K562 (cell line): ENCODE data around the gene ANKRD27. TPM values are rescaled to one million over a fixed set of nuclear protein-coding genes. Genes with fewer than 3 reads are reported as not detected.

Experiments used
- ADNP ChIP-seq: fragments of 200-800 bp; sonication (Bioruptor generic); IDR thresholded peaks from 2 replicates; pipeline ENCODE4 v1.6.1; 2016; ENCODE audit warnings: missing genetic modification characterization, missing compliant biosample characterization
- CREB1 ChIP-seq, 2 experiments: sonication (generic) in 1 of 2; formaldehyde crosslinking in 1 of 2; IDR thresholded peaks; 2 replicates each; pipeline versions ENCODE4 v1.6.1 to v1.8.0; 2012 to 2022; ENCODE audit warnings: inconsistent platforms in 1 of 2, mild to moderate bottlenecking in 1 of 2, missing genetic modification reagents in 1 of 2, moderate library complexity in 1 of 2
- HSF4 ChIP-seq: fragments of 250-450 bp; sonication (Bioruptor Pico); IDR thresholded peaks from 2 replicates; pipeline ENCODE4 v2.1.2; 2022; ENCODE audit warnings: mild to moderate bottlenecking, moderate library complexity, borderline replicate concordance
- KLF13 ChIP-seq: fragments of 450-650 bp; IDR thresholded peaks from 2 replicates; pipeline ENCODE4 v1.6.1; 2016; ENCODE audit warnings: missing genetic modification characterization, low read depth, mild to moderate bottlenecking, missing compliant biosample characterization, moderate library complexity, borderline replicate concordance
- NCOA6 ChIP-seq: fragments of 450-650 bp; IDR thresholded peaks from 2 replicates; pipeline ENCODE4 v1.6.1; 2017; ENCODE audit warnings: mild to moderate bottlenecking
- NFE2L1 ChIP-seq: fragments of 450-650 bp; IDR thresholded peaks from 2 replicates; pipeline ENCODE4 v1.6.1; 2016; ENCODE audit warnings: missing genetic modification characterization, low read depth, mild to moderate bottlenecking, missing compliant biosample characterization, moderate library complexity, borderline replicate concordance
- PHB ChIP-seq: fragments of 250-450 bp; sonication (Bioruptor Pico); IDR thresholded peaks from 2 replicates; pipeline ENCODE4 v1.5.0; 2021
- SMAD2 ChIP-seq: fragments of 150-350 bp; IDR thresholded peaks from 2 replicates; pipeline ENCODE4 v1.6.1; 2014; ENCODE audit warnings: low read depth, mild to moderate bottlenecking, low read length
- STAT5B ChIP-seq: fragments of 250-450 bp; sonication (Bioruptor Pico); IDR thresholded peaks from 2 replicates; pipeline ENCODE4 v1.8.0; 2021; ENCODE audit warnings: mild to moderate bottlenecking, inconsistent platforms
- TCF7 ChIP-seq: sonication (generic); IDR thresholded peaks from 2 replicates; pipeline ENCODE4 v1.6.1; 2016; ENCODE audit warnings: antibody characterized with exemption, borderline replicate concordance
- TGIF2 ChIP-seq: sonication (generic); formaldehyde crosslinking; IDR thresholded peaks from 2 replicates; pipeline ENCODE4 v1.8.1; 2022; ENCODE audit warnings: mild to moderate bottlenecking, missing genetic modification reagents, moderate library complexity
- ZKSCAN3 ChIP-seq: fragments of 250-450 bp; sonication (Bioruptor Pico); IDR thresholded peaks from 2 replicates; pipeline ENCODE4 v1.4.0; 2020
- polyA plus RNA-seq, 8 experiments: library from polyadenylated mRNA; depleted of rRNA in 4 of 8; stranded (reverse) in 5 of 8; unstranded in 3 of 8; fragments of >200 nt; fragmentation: Nextera tagmentation in 2 of 8; fragmentation: Illumina TruSeq in 1 of 8; extraction: Ambion mirVana in 2 of 8; extraction: Trizol in 1 of 8; gene quantifications; 2 replicates each; pipeline versions ENCODE4 v1.2.1 to v1.2.3, GENCODE V29; 2011 to 2014; ENCODE audit warnings: inconsistent platforms in 1 of 8, missing spikeins in 1 of 8
- total RNA-seq, 7 experiments: library from RNA; depleted of rRNA in 6 of 7; stranded (reverse); fragments of >200 nt in 6 of 7; fragmentation: Illumina TruSeq in 2 of 7; extraction: Trizol in 2 of 7; gene quantifications; 2 replicates each; pipeline versions ENCODE4 v1.2.1 to v1.2.3, GENCODE V29; 2011 to 2021; ENCODE audit warnings: low replicate concordance in 1 of 7
- TF ChIP-seq, protein P1 (sequence below): fragments of 250-450 bp; sonication (Bioruptor Pico); IDR thresholded peaks from 2 replicates; pipeline ENCODE4 v1.4.0; 2020
- TF ChIP-seq, protein P2 (sequence below): fragments of 250-450 bp; sonication (Bioruptor Pico); IDR thresholded peaks from 2 replicates; pipeline ENCODE4 v1.8.0; 2022; ENCODE audit warnings: inconsistent platforms, mild to moderate bottlenecking, moderate library complexity, borderline replicate concordance
- TF ChIP-seq, protein P3 (sequence below): fragments of 450-650 bp; IDR thresholded peaks from 2 replicates; pipeline ENCODE4 v1.6.1; 2014; ENCODE audit warnings: low read depth, mild to moderate bottlenecking, moderate library complexity, borderline replicate concordance
- TF ChIP-seq, protein P4 (sequence below): fragments of 150-350 bp; conservative IDR thresholded peaks from 2 replicates; pipeline ENCODE4 v1.6.1; 2014; ENCODE audit warnings: low read length

The ANKRD27 gene
- total and polyA plus RNA-seq, 9 of the 15 experiments (the other 6 are each of a cell fraction or from before 2014, with no cell fraction given), result 5.3 to 71.3 (median 54.2) TPM

DNA sequence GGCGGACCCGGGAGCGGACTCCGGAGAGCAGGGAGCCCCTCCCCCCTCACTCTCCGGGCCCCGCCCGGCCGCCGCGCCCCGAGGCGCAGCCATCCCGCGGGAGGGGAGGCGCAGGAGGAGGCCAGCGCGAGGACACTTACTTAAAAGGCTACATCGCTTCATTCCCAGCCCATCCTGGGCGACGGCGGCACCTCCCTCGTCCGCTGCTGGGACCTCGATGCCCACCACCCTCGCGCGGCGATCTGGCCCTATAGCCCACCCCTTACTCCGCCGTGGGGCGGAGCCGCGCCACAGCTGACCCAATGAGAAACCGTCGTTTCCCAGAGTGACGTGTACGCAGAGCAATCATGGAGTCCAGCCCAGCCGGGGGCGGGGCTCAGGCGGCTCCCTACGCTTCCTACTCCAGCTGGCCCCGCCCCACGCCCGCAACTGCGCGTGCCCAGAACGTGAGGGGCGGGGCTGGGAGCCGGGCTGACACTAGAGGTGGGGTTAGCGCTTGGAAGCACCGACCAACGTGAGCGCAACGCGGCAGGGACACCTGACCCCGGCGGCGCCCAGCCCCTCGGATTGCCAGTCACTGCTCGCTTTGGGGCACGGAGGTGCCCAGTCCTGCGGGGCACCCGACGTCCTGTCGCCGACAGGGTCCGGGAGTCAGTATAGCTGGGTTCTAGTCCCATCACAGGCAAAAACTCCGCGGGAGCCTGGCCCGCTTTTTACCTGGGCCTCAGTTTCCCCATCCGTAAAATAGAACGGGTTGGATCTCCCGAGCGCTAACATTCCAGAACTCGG is at the start of gene ANKRD27 (continued):
- TF ChIP-seq, protein P1, sequence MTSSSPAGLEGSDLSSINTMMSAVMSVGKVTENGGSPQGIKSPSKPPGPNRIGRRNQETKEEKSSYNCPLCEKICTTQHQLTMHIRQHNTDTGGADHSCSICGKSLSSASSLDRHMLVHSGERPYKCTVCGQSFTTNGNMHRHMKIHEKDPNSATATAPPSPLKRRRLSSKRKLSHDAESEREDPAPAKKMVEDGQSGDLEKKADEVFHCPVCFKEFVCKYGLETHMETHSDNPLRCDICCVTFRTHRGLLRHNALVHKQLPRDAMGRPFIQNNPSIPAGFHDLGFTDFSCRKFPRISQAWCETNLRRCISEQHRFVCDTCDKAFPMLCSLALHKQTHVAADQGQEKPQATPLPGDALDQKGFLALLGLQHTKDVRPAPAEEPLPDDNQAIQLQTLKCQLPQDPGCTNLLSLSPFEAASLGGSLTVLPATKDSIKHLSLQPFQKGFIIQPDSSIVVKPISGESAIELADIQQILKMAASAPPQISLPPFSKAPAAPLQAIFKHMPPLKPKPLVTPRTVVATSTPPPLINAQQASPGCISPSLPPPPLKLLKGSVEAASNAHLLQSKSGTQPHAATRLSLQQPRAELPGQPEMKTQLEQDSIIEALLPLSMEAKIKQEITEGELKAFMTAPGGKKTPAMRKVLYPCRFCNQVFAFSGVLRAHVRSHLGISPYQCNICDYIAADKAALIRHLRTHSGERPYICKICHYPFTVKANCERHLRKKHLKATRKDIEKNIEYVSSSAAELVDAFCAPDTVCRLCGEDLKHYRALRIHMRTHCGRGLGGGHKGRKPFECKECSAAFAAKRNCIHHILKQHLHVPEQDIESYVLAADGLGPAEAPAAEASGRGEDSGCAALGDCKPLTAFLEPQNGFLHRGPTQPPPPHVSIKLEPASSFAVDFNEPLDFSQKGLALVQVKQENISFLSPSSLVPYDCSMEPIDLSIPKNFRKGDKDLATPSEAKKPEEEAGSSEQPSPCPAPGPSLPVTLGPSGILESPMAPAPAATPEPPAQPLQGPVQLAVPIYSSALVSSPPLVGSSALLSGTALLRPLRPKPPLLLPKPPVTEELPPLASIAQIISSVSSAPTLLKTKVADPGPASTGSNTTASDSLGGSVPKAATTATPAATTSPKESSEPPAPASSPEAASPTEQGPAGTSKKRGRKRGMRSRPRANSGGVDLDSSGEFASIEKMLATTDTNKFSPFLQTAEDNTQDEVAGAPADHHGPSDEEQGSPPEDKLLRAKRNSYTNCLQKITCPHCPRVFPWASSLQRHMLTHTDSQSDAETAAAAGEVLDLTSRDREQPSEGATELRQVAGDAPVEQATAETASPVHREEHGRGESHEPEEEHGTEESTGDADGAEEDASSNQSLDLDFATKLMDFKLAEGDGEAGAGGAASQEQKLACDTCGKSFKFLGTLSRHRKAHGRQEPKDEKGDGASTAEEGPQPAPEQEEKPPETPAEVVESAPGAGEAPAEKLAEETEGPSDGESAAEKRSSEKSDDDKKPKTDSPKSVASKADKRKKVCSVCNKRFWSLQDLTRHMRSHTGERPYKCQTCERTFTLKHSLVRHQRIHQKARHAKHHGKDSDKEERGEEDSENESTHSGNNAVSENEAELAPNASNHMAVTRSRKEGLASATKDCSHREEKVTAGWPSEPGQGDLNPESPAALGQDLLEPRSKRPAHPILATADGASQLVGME (CRISPR knock-in tag), result no peak
- TF ChIP-seq CREB1 (IDR thresholded peaks at IDR 0.05), result 0 out of 2 replicates have a peak, but pooled peaks have one; percentile 7
- TF ChIP-seq CREB1 (CRISPR knock-in tag; IDR thresholded peaks at IDR 0.05), result peak; percentile 71
- no peak for TF ChIP-seq TCF7
- no peak for TF ChIP-seq STAT5B (CRISPR knock-in tag)
- no peak for TF ChIP-seq HSF4 (CRISPR knock-in tag)
- TF ChIP-seq PHB (CRISPR knock-in tag), result no peak
- TF ChIP-seq, protein P2, sequence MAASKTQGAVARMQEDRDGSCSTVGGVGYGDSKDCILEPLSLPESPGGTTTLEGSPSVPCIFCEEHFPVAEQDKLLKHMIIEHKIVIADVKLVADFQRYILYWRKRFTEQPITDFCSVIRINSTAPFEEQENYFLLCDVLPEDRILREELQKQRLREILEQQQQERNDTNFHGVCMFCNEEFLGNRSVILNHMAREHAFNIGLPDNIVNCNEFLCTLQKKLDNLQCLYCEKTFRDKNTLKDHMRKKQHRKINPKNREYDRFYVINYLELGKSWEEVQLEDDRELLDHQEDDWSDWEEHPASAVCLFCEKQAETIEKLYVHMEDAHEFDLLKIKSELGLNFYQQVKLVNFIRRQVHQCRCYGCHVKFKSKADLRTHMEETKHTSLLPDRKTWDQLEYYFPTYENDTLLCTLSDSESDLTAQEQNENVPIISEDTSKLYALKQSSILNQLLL (CRISPR knock-in tag), result no peak
- no peak for TF ChIP-seq NCOA6
- no peak for TF ChIP-seq KLF13 (tag)
- TF ChIP-seq ZKSCAN3 (CRISPR knock-in tag), result no peak
- no peak for TF ChIP-seq SMAD2
- no peak for TF ChIP-seq TGIF2
- TF ChIP-seq ADNP, result no peak
- TF ChIP-seq, protein P3, sequence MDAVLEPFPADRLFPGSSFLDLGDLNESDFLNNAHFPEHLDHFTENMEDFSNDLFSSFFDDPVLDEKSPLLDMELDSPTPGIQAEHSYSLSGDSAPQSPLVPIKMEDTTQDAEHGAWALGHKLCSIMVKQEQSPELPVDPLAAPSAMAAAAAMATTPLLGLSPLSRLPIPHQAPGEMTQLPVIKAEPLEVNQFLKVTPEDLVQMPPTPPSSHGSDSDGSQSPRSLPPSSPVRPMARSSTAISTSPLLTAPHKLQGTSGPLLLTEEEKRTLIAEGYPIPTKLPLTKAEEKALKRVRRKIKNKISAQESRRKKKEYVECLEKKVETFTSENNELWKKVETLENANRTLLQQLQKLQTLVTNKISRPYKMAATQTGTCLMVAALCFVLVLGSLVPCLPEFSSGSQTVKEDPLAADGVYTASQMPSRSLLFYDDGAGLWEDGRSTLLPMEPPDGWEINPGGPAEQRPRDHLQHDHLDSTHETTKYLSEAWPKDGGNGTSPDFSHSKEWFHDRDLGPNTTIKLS, result no peak
- TF ChIP-seq, protein P4, sequence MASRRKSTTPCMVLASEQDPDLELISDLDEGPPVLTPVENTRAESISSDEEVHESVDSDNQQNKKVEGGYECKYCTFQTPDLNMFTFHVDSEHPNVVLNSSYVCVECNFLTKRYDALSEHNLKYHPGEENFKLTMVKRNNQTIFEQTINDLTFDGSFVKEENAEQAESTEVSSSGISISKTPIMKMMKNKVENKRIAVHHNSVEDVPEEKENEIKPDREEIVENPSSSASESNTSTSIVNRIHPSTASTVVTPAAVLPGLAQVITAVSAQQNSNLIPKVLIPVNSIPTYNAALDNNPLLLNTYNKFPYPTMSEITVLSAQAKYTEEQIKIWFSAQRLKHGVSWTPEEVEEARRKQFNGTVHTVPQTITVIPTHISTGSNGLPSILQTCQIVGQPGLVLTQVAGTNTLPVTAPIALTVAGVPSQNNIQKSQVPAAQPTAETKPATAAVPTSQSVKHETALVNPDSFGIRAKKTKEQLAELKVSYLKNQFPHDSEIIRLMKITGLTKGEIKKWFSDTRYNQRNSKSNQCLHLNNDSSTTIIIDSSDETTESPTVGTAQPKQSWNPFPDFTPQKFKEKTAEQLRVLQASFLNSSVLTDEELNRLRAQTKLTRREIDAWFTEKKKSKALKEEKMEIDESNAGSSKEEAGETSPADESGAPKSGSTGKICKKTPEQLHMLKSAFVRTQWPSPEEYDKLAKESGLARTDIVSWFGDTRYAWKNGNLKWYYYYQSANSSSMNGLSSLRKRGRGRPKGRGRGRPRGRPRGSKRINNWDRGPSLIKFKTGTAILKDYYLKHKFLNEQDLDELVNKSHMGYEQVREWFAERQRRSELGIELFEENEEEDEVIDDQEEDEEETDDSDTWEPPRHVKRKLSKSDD, result no peak
- no peak for TF ChIP-seq NFE2L1 (tag)
